Mammary epithelial cell (primary cell): Measurements from ENCODE around the gene ILF2.

Source experiments
- EZH2 ChIP-seq: IDR thresholded peaks from 2 replicates; pipeline ENCODE4 v1.6.1; 2012; ENCODE audit warnings: low read length, inconsistent platforms, borderline replicate concordance
- TF ChIP-seq, protein P1 (sequence below), 2 donors: IDR thresholded peaks in 1 of 2; conservative IDR thresholded peaks in 1 of 2; 2 replicates each; pipeline ENCODE4 v1.5.1; 2011 to 2012; ENCODE audit warnings: inconsistent platforms in 2 of 2, low read length in 2 of 2, mild to moderate bottlenecking in 2 of 2, control low read depth in 1 of 2, low read depth in 1 of 2; ENCODE audit not compliant: insufficient read depth in 1 of 2; ENCODE audit errors: extremely low read depth in 1 of 2

DNA sequence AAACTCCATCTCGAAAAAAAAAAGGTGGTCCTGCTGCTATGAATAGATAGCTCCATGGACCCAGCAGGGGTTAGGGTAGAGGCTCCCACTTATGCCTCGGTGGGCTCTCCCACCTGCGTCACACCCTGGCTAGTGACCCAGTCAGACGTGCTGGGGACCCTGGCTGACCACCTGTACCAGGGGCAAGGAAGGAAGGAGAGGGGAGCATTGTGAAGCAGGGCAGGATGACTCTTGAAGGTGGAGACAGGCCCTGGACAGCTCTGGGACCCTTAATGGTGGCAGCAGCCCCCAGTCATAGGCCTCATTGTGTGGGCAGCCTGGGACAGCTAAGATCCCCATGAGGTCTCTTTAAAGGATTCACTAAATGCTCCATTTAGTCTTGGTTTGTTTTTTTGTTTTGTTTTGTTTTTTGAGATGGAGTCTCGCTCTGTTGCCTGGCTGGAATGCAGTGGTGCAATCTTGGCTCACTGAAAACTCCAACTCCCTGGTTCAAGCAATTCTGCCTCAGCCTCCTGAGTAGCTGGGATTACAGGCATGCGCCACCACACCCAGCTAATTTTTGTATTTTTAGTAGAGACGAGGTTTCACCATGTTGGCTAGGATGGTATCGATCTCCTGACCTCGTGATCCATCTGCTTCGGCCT, 22.7 kb downstream of the ILF2 start:
- TF ChIP-seq, protein P1, sequence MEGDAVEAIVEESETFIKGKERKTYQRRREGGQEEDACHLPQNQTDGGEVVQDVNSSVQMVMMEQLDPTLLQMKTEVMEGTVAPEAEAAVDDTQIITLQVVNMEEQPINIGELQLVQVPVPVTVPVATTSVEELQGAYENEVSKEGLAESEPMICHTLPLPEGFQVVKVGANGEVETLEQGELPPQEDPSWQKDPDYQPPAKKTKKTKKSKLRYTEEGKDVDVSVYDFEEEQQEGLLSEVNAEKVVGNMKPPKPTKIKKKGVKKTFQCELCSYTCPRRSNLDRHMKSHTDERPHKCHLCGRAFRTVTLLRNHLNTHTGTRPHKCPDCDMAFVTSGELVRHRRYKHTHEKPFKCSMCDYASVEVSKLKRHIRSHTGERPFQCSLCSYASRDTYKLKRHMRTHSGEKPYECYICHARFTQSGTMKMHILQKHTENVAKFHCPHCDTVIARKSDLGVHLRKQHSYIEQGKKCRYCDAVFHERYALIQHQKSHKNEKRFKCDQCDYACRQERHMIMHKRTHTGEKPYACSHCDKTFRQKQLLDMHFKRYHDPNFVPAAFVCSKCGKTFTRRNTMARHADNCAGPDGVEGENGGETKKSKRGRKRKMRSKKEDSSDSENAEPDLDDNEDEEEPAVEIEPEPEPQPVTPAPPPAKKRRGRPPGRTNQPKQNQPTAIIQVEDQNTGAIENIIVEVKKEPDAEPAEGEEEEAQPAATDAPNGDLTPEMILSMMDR (conservative IDR thresholded peaks at IDR 0.05 in 1 of 2, IDR thresholded peaks at IDR 0.05 in 1 of 2; ENCODE audit: extremely low read depth in 1 of 2, insufficient read depth in 1 of 2, low read depth in 1 of 2, low read length in 2 of 2), result no peak
- no peak for TF ChIP-seq EZH2
